ENCODE data around the gene EHD4. TPM values are rescaled to one million over a fixed set of nuclear protein-coding genes. Genes with fewer than 3 reads are reported as not detected.

Gene EHD4
- total RNA-seq, 2 experiments from 2014 or later: 23.5 to 23.6 TPM

DNA sequence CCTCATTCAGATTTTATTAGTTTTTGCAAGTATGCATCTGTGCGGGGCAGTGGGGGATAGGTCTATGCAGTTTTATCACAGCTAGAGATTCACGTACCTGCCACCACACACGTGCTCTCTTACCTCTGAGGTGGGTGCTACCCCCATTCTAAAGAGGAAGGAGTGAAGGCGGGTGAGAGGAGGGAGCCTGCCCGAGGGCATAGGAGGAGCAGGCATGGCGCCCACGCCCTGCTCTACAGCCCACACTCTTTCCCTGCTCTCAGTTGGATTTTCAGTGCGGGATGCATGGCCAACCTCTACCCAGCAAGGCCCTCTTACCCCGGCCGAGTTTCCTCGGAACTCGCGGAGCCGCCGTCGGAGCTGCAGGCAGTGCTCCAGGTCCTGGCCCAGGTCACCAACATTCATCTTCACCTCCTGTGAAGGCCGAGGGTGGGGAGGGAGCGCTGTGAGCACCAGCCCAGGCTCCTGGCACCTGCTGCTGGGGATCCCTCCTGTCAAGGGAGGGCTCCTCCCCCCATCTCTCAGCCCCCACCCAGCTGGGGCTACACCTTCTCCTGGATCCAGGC, 106.8 kb downstream of the EHD4 start:
- no peak for DNase-seq
- Mint-ChIP-seq H3K27ac (no peak overlapping the region), H3K4me1 (peaks cover 4% of the 10 kb centered on the region), H3K4me3 (no peak overlapping the region), H3K36me3 (no peaks in the 10 kb centered on the region), H3K9me3 (no peaks in the 10 kb centered on the region), H3K27me3 (no peaks in the 10 kb centered on the region)

DNA sequence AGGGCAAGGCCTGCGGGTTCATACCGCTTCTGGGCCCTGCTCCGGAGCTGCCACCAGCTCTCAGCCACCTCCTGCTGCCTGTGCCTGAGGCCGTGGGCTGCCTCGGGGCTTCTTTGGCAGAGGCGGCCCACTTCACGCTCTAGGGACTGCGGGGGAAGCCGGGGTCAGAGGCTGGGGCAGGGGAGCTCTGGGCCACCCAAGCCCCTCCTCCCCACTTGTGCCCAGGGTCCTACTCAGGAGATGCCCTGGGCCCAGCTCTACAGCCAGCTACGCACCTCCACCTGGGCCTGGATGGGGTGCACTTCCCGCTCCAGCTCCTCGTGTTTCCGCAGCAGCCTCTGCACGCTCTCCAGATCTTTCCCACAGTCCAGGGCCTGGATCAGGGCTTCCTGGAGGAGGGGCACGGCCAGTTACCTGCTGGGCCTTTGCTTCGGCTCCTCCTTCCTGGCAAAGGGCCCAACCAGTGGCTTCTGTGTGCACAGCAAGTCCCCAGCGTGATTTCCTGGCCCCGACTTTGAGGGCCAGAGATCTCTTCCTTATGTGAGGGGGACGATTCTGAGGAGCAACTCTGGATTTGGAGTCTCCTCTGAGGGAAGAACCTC, 109.7 kb downstream of the EHD4 start:
- Mint-ChIP-seq H3K27ac (no peak overlapping the region), H3K4me1 (peaks cover 3% of the 10 kb centered on the region), H3K27me3 (no peaks in the 10 kb centered on the region), H3K9me3 (no peaks in the 10 kb centered on the region), H3K4me3 (no peak overlapping the region), H3K36me3 (no peaks in the 10 kb centered on the region)
- DNase-seq: no peak

DNA sequence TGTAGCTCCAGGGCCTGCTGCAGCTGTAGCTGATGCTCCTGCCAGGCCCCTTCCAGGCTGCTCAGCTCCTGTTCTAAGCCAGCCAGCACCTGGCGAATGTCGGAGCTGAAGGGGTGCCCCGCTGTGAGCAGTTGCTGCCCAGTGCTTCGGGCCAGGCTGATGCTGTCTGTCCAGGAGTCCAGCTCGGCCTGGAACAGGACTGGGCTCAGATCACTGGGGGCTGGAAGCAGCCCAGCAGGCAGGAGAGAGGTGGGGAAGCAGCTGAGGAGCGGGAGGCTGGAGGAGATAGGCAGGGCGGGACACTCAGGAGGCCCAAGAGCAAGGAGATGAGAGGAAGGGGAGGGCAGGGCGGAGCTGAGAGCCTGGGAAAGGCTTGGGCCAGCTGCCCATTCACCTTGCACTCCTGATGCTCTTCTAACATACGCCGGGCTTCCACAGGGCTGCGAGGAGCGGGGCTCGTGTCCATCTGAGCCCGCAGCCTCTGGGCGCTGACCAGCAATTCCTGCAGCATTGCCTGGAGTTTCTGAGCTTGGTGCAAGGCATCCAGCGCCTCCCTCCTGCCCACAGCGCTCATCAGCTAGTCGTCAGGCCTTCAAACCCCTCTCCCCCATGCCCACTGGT, 110.5 kb downstream of the EHD4 start:
- no peak overlapping the region for H3K4me3 Mint-ChIP-seq

DNA sequence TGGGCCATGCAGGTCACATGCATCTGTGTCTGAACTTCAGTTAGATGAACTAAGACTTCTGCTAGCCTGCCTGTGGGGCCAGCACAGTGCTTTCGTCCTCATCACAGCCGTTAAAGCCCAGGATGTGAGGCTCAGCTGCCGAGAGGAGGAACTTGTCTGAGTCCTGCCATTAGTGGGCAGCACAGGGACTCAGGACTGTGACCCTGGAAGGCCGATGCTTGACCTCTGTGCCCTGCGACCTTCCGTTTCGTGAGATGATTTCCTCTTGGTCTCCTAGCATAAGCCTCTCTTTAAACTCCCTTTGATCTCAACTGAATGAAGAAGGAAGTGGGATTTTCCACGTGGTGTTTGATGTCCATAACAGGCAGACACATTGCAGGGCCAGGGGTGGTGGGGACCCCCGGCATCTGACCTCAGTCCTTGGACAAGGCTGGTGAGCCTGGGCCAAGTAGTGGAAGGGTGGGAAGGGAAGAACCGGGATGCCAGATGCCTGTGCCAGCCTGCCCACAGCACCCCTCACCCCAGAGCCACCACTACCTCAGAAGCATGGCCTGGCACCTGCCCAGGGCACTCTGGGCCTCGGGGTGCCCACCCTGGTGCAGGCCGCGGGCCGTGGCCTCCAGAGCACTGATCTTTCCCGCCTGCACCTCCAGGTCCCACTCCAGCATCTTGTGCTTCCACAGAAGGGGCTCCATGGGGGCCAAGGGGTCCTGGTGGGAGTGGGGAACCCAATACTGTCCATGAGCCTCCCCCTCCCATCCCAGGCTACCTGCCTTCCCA, 112.1 kb downstream of the EHD4 start:
- Mint-ChIP-seq H3K4me1 (peaks cover 3% of the 10 kb centered on the region), H3K4me3 (no peak overlapping the region), H3K27me3 (no peaks in the 10 kb centered on the region), H3K36me3 (no peaks in the 10 kb centered on the region), H3K9me3 (no peaks in the 10 kb centered on the region), H3K27ac (no peak overlapping the region)
- no peak for DNase-seq

More for the DNA sequence above, 110.5 kb downstream of the EHD4 start:
- no peaks in the 10 kb centered on the region for H3K36me3 Mint-ChIP-seq
- no peak overlapping the region for H3K27ac Mint-ChIP-seq
- no peaks in the 10 kb centered on the region for H3K27me3 Mint-ChIP-seq
- H3K4me1 Mint-ChIP-seq: peaks cover 3% of the 10 kb centered on the region
- H3K9me3 Mint-ChIP-seq: no peaks in the 10 kb centered on the region
- DNase-seq: no peak

DNA sequence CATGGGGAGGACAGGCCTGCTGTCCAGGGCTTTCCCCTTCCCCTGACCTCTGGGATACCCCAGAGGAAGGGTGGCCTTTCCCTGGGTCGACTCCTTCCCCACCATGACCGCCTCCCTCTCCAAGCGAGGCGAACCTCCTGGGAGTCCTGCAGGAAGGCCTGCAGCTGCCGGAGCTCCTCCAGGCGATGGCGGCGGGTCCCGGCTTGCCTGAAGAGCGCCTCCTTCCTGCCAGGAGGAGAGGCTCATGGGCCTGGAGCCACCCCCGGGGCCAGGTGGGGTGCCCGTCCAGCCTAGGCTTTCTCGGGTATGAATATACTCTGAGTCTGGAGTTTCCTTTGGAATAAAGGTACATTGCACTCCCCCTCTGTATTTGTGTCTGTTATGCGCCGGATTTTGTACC, 113.6 kb downstream of the EHD4 start:
- DNase-seq: no peak
- H3K4me1 Mint-ChIP-seq: peaks cover 3% of the 10 kb centered on the region
- H3K9me3 Mint-ChIP-seq: no peaks in the 10 kb centered on the region

DNA sequence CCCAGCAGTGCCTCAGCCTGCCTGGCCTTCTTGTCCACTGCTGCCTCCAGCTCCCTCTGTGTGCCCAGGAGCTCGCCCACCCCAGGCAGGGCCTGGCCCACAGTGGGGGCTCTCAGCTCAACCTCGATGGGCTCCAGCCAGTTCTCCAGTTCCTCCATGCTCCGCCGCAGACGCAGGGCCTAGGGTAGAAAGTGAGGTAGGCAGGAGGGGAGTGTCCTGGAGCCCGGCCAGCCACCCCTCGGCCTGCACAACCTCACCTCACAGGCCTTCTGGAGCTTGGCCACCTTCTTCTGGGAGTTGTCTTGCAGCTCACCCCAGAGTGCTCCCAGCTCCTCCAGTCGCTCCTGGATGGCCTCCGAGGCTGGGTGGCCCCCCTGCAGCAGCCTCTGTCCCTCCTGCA, 115.0 kb downstream of the EHD4 start:
- H3K27ac Mint-ChIP-seq: no peak overlapping the region
- no peaks in the 10 kb centered on the region for H3K9me3 Mint-ChIP-seq
- DNase-seq: no peak
- H3K36me3 Mint-ChIP-seq: no peaks in the 10 kb centered on the region
- no peak overlapping the region for H3K4me3 Mint-ChIP-seq
- no peaks in the 10 kb centered on the region for H3K27me3 Mint-ChIP-seq
- peaks cover 3% of the 10 kb centered on the region for H3K4me1 Mint-ChIP-seq

More for the DNA sequence above, 113.6 kb downstream of the EHD4 start:
- no peak overlapping the region for H3K27ac Mint-ChIP-seq
- H3K27me3 Mint-ChIP-seq: no peaks in the 10 kb centered on the region
- H3K4me3 Mint-ChIP-seq: no peak overlapping the region
- H3K36me3 Mint-ChIP-seq: no peaks in the 10 kb centered on the region

DNA sequence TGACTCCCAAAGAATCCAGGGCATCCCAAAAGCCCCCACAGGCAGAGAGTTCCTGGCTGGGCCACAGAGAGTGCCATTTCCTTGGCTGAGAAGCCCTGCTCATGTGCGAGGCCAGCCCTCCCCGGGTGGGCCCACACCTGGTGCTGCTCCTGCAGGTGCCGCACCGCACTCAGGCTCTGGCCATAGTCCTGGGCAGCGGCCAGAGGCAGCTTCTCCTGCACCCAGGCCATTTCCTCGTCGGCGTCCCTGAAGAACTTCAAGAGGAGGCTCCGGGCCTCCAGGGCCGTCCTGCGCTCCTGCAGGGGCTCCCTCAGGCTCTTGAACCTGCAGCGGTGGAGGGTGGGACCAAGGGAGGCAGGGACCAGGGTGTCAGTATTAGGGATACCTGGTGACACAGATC, 115.6 kb downstream of the EHD4 start:
- Mint-ChIP-seq H3K9me3 (no peaks in the 10 kb centered on the region), H3K4me1 (peaks cover 3% of the 10 kb centered on the region), H3K27me3 (no peaks in the 10 kb centered on the region), H3K27ac (no peak overlapping the region), H3K4me3 (no peak overlapping the region), H3K36me3 (no peaks in the 10 kb centered on the region)
- no peak for DNase-seq

DNA sequence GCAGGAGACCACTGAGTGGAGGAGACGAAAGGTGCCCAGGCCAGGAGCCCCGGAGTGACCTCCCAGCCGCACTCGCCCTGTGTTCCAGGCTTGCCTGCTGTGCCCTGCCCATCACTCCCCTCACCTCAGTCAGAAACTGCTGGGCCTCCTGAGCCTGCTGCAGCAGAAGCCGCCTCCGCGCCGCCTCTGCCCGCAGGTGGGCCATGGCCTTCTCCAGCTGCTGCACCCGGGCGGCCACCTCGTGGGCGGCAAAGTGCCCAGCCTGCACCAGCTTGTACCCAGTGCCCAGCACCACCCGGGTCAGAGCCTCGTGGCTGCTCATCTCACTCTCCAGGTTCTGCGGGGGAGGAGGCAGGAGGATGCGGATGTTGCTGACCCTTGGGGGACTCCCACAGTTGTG, 116.1 kb downstream of the EHD4 start:
- Mint-ChIP-seq H3K4me3 (no peak overlapping the region), H3K36me3 (no peaks in the 10 kb centered on the region), H3K9me3 (no peaks in the 10 kb centered on the region), H3K4me1 (peaks cover 3% of the 10 kb centered on the region), H3K27ac (no peak overlapping the region), H3K27me3 (no peaks in the 10 kb centered on the region)
- DNase-seq: no peak

DNA sequence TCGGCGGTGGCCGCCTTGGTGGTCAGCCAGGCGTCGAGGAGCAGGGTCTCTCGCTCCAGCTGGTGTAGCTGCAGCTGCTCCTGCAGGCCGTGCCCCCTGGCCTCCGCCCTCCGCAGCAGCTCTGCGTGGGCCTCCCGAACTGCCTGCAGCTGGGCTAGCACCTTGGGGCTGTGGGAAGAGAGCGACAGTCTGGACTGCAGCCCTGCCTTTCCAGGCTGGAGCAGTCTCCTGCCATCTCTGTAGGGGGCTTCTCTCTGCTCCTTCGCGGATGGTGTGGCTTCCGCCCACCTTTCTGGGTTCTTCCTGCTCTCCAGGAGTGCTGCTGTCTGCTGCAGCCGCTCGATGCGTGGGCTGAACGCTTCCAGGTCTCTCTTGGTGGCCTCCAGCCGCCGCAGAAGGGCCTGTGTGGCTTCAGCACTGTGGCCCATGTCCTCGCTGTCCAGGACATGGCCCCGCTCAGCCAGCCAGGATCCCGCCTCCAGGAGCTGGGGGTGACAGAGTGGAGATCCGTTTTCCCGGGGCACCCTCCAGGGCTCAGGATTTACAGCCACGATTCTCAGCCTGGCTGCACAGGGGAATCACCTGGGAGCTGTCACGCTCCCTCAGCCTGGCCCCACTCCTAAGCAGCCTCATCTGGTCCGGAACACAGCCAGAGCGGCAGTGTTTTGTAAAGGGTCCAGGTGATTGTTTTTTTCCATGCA, 116.9 kb downstream of the EHD4 start:
- H3K27ac Mint-ChIP-seq: no peak overlapping the region
- DNase-seq: no peak
- H3K36me3 Mint-ChIP-seq: no peaks in the 10 kb centered on the region
- no peak overlapping the region for H3K4me3 Mint-ChIP-seq
- no peaks in the 10 kb centered on the region for H3K4me1 Mint-ChIP-seq
- H3K9me3 Mint-ChIP-seq: no peaks in the 10 kb centered on the region
- no peaks in the 10 kb centered on the region for H3K27me3 Mint-ChIP-seq

DNA sequence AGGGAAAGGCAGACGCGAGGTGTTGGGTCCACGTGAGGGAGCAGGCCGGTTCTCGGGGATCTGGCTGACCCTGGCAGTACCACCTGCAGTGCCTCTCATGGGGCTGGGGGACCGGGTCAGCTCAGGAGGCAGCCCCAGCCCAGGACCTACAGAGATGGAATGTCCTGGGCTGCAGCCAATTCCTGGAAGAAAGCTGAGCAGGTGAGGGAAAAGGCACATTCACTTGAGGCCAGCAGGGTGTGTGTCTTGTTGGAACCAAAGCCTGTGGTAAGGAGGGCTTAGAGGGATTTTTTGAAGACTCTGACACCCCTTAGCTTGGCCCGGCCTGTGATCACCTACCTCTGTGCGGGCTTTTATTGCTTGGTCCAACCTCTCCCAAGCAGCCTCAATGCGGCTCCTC, 117.9 kb downstream of the EHD4 start:
- Mint-ChIP-seq H3K9me3 (no peaks in the 10 kb centered on the region), H3K4me3 (no peak overlapping the region), H3K36me3 (no peaks in the 10 kb centered on the region), H3K27me3 (no peaks in the 10 kb centered on the region), H3K27ac (no peak overlapping the region), H3K4me1 (no peaks in the 10 kb centered on the region)
- DNase-seq: no peak

DNA sequence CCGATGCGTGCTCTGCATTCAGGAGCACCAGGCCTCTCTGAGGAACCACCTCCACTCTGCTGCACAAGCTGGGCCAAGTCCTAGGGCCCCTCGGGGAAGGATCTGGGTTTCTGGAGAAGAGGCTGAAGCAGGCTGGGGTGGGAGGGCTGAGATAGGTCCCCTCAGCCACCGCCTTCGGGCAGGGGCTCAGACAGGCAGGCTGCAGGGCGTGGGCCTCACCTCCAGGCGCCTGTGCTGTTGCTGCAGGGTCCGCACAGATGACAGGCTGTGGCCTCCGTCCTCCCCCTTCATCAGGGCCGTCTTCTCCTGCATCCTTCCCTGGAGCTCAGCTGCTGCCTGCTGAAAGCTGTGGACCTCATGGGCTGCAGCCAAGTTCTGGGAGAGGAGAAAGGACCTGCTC, 118.5 kb downstream of the EHD4 start:
- H3K36me3 Mint-ChIP-seq: no peaks in the 10 kb centered on the region
- no peaks in the 10 kb centered on the region for H3K9me3 Mint-ChIP-seq

DNA sequence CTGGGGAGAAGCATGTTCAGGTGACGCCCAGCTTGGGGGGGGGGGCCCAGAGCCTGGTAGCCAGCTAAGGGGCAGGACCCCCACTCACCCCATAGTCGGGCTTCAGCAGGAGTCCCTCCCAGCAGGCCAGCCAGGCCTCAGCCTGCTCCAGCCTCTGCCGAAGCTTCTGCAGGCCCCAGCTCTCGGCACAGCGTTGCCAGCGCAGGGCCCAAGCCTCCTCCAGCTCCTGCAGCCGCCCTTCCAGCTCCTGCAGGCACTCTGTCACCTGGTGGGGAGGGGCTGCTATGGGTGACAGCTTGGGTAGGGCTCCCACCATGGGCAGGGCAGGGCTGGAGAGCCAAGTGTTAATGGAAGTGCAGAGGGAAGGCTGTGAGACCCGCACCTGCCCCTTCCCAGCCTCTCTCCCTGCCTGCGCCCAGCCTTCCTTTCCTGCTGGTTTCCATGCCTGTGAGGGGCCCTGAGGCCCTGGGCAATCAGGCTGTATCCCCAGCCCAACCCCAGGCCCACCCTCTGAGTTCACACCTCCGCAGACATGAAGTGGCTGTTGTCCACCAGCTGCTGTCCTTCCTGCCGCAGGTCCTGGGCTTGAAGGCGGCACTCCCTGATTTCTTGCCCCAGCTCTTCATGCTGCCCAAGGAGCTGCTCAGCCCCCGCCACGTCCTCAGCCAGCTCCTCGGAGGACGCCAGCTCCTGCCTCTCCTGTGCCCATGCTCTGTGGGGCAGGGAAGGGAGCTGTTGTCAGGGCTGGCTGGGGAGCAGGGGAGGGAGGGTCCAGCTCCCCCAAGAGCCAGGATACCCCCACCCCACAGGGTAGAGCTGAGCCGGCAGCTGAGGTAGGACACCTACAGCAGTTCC, 119.4 kb downstream of the EHD4 start:
- H3K27me3 Mint-ChIP-seq: no peaks in the 10 kb centered on the region
- no peaks in the 10 kb centered on the region for H3K4me1 Mint-ChIP-seq
- no peak for DNase-seq
- H3K9me3 Mint-ChIP-seq: no peaks in the 10 kb centered on the region
- H3K36me3 Mint-ChIP-seq: no peaks in the 10 kb centered on the region
- no peak overlapping the region for H3K27ac Mint-ChIP-seq
- H3K4me3 Mint-ChIP-seq: no peak overlapping the region

More for the DNA sequence above, 118.5 kb downstream of the EHD4 start:
- Mint-ChIP-seq H3K4me3 (no peak overlapping the region), H3K4me1 (no peaks in the 10 kb centered on the region), H3K27ac (no peak overlapping the region), H3K27me3 (no peaks in the 10 kb centered on the region)
- no peak for DNase-seq

DNA sequence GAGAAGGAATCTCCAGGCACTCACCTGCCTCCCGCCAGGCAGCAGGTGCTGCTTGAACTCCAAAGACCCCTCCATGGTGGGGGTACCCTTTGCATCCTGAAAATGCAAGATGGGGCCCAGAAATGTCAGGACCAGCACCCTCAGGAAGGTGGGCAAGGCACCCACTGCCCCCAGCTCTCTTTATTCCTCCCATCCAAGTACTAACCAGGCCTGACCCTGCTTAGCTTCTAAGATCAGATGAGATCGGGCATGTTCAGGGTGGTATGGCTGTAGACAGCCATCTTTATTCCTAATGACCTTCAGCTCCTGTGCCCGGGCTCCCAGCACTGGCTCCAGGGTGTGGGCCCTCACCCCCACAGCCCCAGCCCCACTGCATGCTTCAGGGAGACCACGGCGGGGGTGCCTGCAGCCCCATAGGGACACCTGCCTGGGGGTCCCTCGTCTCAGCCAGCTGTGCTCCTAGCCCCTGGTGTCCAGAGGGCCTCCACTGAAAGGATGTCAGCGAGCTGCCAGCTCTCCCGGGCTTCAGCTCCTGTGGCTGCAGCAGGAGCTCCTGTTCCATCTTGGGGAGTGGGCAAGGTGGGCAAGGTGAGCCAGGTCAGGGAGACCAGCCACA, 120.5 kb downstream of the EHD4 start:
- Mint-ChIP-seq H3K36me3 (no peaks in the 10 kb centered on the region), H3K4me1 (no peaks in the 10 kb centered on the region)

DNA sequence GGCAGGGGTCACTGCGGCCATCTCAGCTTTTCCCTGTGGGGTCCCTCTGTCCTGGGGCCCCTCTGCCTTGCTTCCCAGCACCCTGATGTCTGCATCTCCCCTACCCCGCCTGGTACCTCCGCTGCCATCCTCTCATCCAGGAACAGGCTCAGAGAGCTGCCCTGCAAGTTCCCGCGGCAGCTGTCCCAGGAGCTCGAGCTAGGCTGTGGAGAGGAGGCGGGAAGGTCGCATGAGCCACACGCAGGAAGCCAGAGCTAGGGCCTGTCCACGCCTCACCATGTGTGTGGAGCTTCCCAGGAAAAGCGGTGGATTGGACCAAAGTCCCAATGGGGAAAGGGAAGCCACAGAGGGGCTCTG, 121.2 kb downstream of the EHD4 start:
- H3K27ac Mint-ChIP-seq: no peak overlapping the region
- no peaks in the 10 kb centered on the region for H3K9me3 Mint-ChIP-seq
- no peak overlapping the region for H3K4me3 Mint-ChIP-seq
- H3K27me3 Mint-ChIP-seq: no peaks in the 10 kb centered on the region
- no peaks in the 10 kb centered on the region for H3K36me3 Mint-ChIP-seq
- DNase-seq: no peak
- H3K4me1 Mint-ChIP-seq: no peaks in the 10 kb centered on the region

More for the DNA sequence above, 120.5 kb downstream of the EHD4 start:
- Mint-ChIP-seq H3K4me3 (no peak overlapping the region), H3K27me3 (no peaks in the 10 kb centered on the region), H3K27ac (no peak overlapping the region), H3K9me3 (no peaks in the 10 kb centered on the region)
- no peak for DNase-seq

All from activated naive CD8-positive, alpha-beta T cell treated with anti-CD3 and anti-CD28 coated beads for 36 hours (primary cell).